Endothelial cell (in vitro differentiated cells): Measurements from ENCODE around the gene TSPAN11. TPM values are rescaled to one million over a fixed set of nuclear protein-coding genes. Genes with fewer than 3 reads are reported as not detected.

Source experiments
- DNase-seq: peaks from one replicate; pipeline ENCODE4 v3.0.0; 2021; ENCODE audit warnings: low spot score
- H3K27ac Mint-ChIP-seq: one replicate; pipeline ENCODE4 v1.8.0; 2021; ENCODE audit warnings: mixed read lengths, inconsistent platforms; ENCODE audit not compliant: unreplicated experiment
- H3K27me3 Mint-ChIP-seq: one replicate; pipeline ENCODE4 v1.8.0; 2021; ENCODE audit warnings: mild to moderate bottlenecking, moderate library complexity, mixed read lengths, inconsistent platforms; ENCODE audit not compliant: unreplicated experiment
- H3K36me3 Mint-ChIP-seq: one replicate; pipeline ENCODE4 v1.8.0; 2021; ENCODE audit warnings: mild to moderate bottlenecking, low read depth, mixed read lengths, inconsistent platforms; ENCODE audit not compliant: unreplicated experiment
- H3K4me1 Mint-ChIP-seq: one replicate; pipeline ENCODE4 v1.8.0; 2021; ENCODE audit warnings: mild to moderate bottlenecking, mixed read lengths, inconsistent platforms; ENCODE audit not compliant: unreplicated experiment
- H3K4me3 Mint-ChIP-seq: one replicate; pipeline ENCODE4 v1.8.0; 2021; ENCODE audit warnings: mild to moderate bottlenecking, mixed read lengths, inconsistent platforms; ENCODE audit not compliant: unreplicated experiment
- H3K9me3 Mint-ChIP-seq: one replicate; pipeline ENCODE4 v1.8.0; 2021; ENCODE audit warnings: mixed read lengths, inconsistent platforms; ENCODE audit not compliant: unreplicated experiment
- CTCF ChIP-seq: fragments of 200-600 bp; sonication (generic); IDR thresholded peaks from one replicate; pipeline ENCODE4 v1.5.0; 2021; ENCODE audit warnings: antibody characterized with exemption; ENCODE audit not compliant: unreplicated experiment
- total RNA-seq: library from RNA; stranded (reverse); fragmentation: NEBNext Ultra II Directional; extraction: Animal tissue kit (Norgen Biotek cat#: 25700); gene quantifications from one replicate; pipeline ENCODE4 v1.2.1, GENCODE V29; 2021; ENCODE audit not compliant: unreplicated experiment

The TSPAN11 gene
- total RNA-seq, 1 donor from 2014 or later: 3.6 TPM

DNA sequence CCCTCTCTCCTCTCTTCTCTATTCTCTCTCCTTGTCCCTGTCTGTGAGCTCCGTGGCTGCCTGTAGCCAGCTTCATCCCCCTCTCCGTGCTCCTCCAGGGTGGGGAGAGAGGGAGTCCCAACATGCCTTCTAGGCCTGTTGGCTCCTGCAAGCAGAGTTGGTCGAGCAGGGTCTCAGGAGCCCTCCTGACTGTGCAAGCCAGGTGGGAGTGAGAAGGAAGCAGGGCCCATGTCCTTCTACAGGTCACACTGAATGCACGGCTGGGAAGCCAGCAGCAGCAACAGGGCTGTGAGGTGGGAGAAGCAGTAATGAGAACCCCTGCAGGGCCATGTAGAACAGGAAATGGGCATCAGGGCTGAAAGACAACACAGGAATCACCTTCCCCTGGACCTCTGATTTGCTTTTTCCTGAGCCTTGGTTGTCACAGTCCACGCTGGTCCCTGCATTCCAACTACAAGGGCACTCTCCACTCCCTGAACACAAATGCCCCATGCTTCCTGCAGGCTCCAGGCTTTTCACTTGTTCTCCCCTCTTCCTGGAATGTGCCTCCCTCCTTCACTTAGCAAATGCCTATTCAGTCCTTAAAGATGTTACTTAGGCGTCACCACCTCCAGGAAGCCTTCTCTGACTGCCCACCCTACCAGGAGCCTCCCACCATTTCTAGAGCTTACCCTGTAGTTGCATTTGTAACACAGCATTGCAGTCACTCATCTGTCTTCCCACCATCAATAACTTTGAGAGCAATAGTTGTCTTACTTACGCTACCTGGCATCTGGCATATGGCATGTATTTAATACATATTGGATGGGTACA, 51.2 kb downstream of the TSPAN11 start:
- DNase-seq: no peak
- Mint-ChIP-seq H3K27ac (peak overlapping the region; percentile 75), H3K36me3 (no peaks in the 10 kb centered on the region), H3K9me3 (no peaks in the 10 kb centered on the region), H3K27me3 (peaks cover 21% of the 10 kb centered on the region), H3K4me1 (peaks cover 20% of the 10 kb centered on the region), H3K4me3 (no peak overlapping the region)
- TF ChIP-seq CTCF: no peak

- no peak overlapping the region for H3K4me3 Mint-ChIP-seq
- H3K27ac Mint-ChIP-seq: no peak overlapping the region
- no peaks in the 10 kb centered on the region for H3K9me3 Mint-ChIP-seq
- H3K36me3 Mint-ChIP-seq: no peaks in the 10 kb centered on the region
- H3K27me3 Mint-ChIP-seq: peaks cover 21% of the 10 kb centered on the region
- peaks cover 20% of the 10 kb centered on the region for H3K4me1 Mint-ChIP-seq
- no peak for TF ChIP-seq CTCF
- DNase-seq: no peak
Measured at GRCh38 chr12:30978639-30979038, 52.1 kb downstream of the TSPAN11 start.

- H3K9me3 Mint-ChIP-seq: no peaks in the 10 kb centered on the region
Measured at GRCh38 chr12:30979371-30980259, 53.1 kb downstream of the TSPAN11 start.

GRCh38 chr12:30980955-30981662, 54.6 kb downstream of the TSPAN11 start:
- H3K4me3 Mint-ChIP-seq: no peak overlapping the region
- peaks cover 18% of the 10 kb centered on the region for H3K27me3 Mint-ChIP-seq
- no peak for TF ChIP-seq CTCF
- no peak overlapping the region for H3K27ac Mint-ChIP-seq
- no peaks in the 10 kb centered on the region for H3K9me3 Mint-ChIP-seq
- peaks cover 20% of the 10 kb centered on the region for H3K4me1 Mint-ChIP-seq
- no peak for DNase-seq
- no peaks in the 10 kb centered on the region for H3K36me3 Mint-ChIP-seq

More at GRCh38 chr12:30979371-30980259, 53.1 kb downstream of the TSPAN11 start:
- DNase-seq: no peak
- peak overlapping the region; percentile 24 for H3K27ac Mint-ChIP-seq
- peaks cover 18% of the 10 kb centered on the region for H3K27me3 Mint-ChIP-seq
- no peaks in the 10 kb centered on the region for H3K36me3 Mint-ChIP-seq
- H3K4me1 Mint-ChIP-seq: peaks cover 20% of the 10 kb centered on the region
- no peak overlapping the region for H3K4me3 Mint-ChIP-seq
- TF ChIP-seq CTCF: no peak
